Keratinocyte (primary cell): ENCODE data around the gene MPI.

Experiments used
- EZH2 ChIP-seq: IDR thresholded peaks from one replicate; pipeline ENCODE4 v1.6.1; 2012; ENCODE audit warnings: inconsistent platforms, mild to moderate bottlenecking, low read length, moderate library complexity
- TF ChIP-seq, protein P1 (sequence below), 3 experiments: IDR thresholded peaks in 1 of 3; conservative IDR thresholded peaks in 1 of 3; optimal IDR thresholded peaks in 1 of 3; 2 replicates in 2 of 3; 3 replicates in 1 of 3; pipeline versions ENCODE3 to v1.5.1; 2011; ENCODE audit warnings: low read length in 3 of 3, mild to moderate bottlenecking in 3 of 3, moderate library complexity in 2 of 3, control low read depth in 1 of 3, inconsistent platforms in 1 of 3; ENCODE audit not compliant: insufficient read depth in 2 of 3; ENCODE audit errors: extremely low read depth in 1 of 3

DNA sequence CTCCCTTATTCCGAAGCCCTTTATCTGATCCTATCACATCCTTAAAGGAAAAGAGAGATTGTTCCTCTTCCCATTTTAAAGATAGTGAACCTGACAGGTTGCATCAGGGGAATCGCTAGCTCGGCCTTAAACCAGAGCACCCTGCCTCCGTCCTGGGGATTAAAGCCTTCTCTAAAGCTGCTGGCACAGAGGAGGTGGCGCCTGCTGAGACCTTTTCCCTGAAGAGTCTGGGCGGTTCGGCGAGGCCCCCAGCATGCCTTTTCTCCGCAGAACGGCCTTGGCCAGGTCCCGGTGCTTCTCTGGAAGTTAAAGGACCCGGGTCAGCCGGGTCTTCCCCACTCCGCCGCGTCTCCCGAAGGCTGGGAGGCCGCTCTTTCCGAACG, 16.2 kb downstream of the MPI start:
- TF ChIP-seq, protein P1, sequence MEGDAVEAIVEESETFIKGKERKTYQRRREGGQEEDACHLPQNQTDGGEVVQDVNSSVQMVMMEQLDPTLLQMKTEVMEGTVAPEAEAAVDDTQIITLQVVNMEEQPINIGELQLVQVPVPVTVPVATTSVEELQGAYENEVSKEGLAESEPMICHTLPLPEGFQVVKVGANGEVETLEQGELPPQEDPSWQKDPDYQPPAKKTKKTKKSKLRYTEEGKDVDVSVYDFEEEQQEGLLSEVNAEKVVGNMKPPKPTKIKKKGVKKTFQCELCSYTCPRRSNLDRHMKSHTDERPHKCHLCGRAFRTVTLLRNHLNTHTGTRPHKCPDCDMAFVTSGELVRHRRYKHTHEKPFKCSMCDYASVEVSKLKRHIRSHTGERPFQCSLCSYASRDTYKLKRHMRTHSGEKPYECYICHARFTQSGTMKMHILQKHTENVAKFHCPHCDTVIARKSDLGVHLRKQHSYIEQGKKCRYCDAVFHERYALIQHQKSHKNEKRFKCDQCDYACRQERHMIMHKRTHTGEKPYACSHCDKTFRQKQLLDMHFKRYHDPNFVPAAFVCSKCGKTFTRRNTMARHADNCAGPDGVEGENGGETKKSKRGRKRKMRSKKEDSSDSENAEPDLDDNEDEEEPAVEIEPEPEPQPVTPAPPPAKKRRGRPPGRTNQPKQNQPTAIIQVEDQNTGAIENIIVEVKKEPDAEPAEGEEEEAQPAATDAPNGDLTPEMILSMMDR (optimal IDR thresholded peaks at IDR 0.05 in 1 of 3, IDR thresholded peaks at IDR 0.05 in 1 of 3, conservative IDR thresholded peaks at IDR 0.05 in 1 of 3; ENCODE audit: extremely low read depth in 1 of 3, insufficient read depth in 2 of 3, low read length in 3 of 3): no peak
- TF ChIP-seq EZH2: no peak
